Measurements from ENCODE around the gene SH3BP4.

DNA sequence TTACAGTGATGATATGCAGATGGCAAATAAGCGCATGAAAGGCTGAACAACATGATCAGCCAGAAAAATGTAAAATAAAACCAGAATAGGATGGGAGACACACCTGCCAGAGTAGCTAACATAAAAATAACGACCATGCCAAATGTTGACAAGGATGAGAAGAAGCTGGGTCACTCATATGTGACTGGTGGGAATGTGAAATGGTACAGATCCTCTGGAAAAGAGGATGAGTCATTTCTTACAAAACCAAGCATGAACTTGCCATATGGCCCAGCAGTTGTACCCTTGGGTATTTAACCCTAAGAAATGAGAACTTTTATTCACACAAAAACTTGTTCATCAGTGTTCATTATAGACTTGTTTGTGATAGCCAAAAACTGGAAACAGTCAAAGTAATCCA lies 143.8 kb downstream of the SH3BP4 start:
- TF ChIP-seq, protein P1, sequence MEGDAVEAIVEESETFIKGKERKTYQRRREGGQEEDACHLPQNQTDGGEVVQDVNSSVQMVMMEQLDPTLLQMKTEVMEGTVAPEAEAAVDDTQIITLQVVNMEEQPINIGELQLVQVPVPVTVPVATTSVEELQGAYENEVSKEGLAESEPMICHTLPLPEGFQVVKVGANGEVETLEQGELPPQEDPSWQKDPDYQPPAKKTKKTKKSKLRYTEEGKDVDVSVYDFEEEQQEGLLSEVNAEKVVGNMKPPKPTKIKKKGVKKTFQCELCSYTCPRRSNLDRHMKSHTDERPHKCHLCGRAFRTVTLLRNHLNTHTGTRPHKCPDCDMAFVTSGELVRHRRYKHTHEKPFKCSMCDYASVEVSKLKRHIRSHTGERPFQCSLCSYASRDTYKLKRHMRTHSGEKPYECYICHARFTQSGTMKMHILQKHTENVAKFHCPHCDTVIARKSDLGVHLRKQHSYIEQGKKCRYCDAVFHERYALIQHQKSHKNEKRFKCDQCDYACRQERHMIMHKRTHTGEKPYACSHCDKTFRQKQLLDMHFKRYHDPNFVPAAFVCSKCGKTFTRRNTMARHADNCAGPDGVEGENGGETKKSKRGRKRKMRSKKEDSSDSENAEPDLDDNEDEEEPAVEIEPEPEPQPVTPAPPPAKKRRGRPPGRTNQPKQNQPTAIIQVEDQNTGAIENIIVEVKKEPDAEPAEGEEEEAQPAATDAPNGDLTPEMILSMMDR (conservative IDR thresholded peaks at IDR 0.05; ENCODE audit: low read depth, low read length): no peak
- no peak for TF ChIP-seq EZH2 (IDR thresholded peaks at IDR 0.05; ENCODE audit: borderline replicate concordance, low read depth, low read length, poor library complexity, severe bottlenecking)
